PC-3 (cell line): ENCODE data around the gene ZIM2. TPM values are rescaled to one million over a fixed set of nuclear protein-coding genes. Genes with fewer than 3 reads are reported as not detected.

ENCODE experiments used
- ATAC-seq: fragments of 200-7000 bp; cut with Tn5 transposase; 2 replicates; pipeline ENCODE4 v1.9.1; 2020; ENCODE audit warnings: mild to moderate bottlenecking, moderate library complexity
- BruUV-seq: library from RNA; stranded (reverse); fragments of 400-500 nt; replicated peaks from 2 replicates; lab custom pipeline; 2021; lab: Mats Ljungman, UMichigan
- CTCF ChIA-PET: fragments of 300-600 bp; sonication (Branson Sonifier 250); formaldehyde crosslinking; loops from one replicate; lab custom pipeline; 2022; ENCODE audit warnings: antibody characterized with exemption; lab: Charles Lee
- POLR2A ChIA-PET: fragments of 300-600 bp; sonication (Branson Sonifier 250); formaldehyde crosslinking; loops from one replicate; lab custom pipeline; 2022; ENCODE audit warnings: antibody characterized with exemption; ENCODE audit not compliant: unreplicated experiment; lab: Charles Lee
- DNase-seq: peaks from one replicate; pipeline ENCODE4 v3.0.0-alpha.2; 2015
- H2AFZ ChIP-seq: fragments of 300-600 bp; sonication (generic); 2 replicates; pipeline ENCODE4 v1.6.0; 2016; ENCODE audit warnings: antibody characterized with exemption, low read length
- H3F3A ChIP-seq: fragments of 300-600 bp; sonication (generic); one replicate; pipeline ENCODE4 v1.6.0; 2017; ENCODE audit warnings: antibody characterized with exemption, low read length, control low read depth, mild to moderate bottlenecking; ENCODE audit not compliant: unreplicated experiment
- H3K27ac ChIP-seq: fragments of 300-600 bp; sonication (generic); 2 replicates; pipeline ENCODE4 v1.5.1; 2016; ENCODE audit warnings: mild to moderate bottlenecking, low read length
- H3K27me3 ChIP-seq: fragments of 300-600 bp; sonication (generic); 2 replicates; pipeline ENCODE4 v1.6.1; 2016; ENCODE audit warnings: low read length, mixed read lengths
- H3K36me3 ChIP-seq: fragments of 300-600 bp; sonication (generic); 2 replicates; pipeline ENCODE4 v1.6.1; 2016; ENCODE audit warnings: low read depth, mixed run types, low read length, mixed read lengths
- H3K4me1 ChIP-seq: fragments of 300-600 bp; sonication (generic); 2 replicates; pipeline ENCODE4 v1.5.1; 2016; ENCODE audit warnings: low read length; ENCODE audit not compliant: insufficient read depth
- H3K4me2 ChIP-seq: fragments of 300-600 bp; sonication (generic); 2 replicates; pipeline ENCODE4 v1.6.0; 2016; ENCODE audit warnings: low read length
- H3K4me3 ChIP-seq: fragments of 300-600 bp; sonication (generic); 2 replicates; pipeline ENCODE4 v1.5.1; 2016; ENCODE audit warnings: mild to moderate bottlenecking, low read length, mixed read lengths
- H3K79me2 ChIP-seq: fragments of 300-600 bp; sonication (generic); 2 replicates; pipeline ENCODE4 v1.6.1; 2017; ENCODE audit warnings: low read length, mixed read lengths
- H3K9ac ChIP-seq: fragments of 300-600 bp; sonication (generic); 2 replicates; pipeline ENCODE4 v1.6.0; 2016; ENCODE audit warnings: mild to moderate bottlenecking, low read length
- H3K9me2 ChIP-seq: fragments of 300-600 bp; sonication (generic); replicated peaks from 2 replicates; pipeline ENCODE4 v1.6.1; 2016; ENCODE audit warnings: mixed run types, low read length, mixed read lengths
- H3K9me3 ChIP-seq: fragments of 300-600 bp; sonication (generic); 2 replicates; pipeline ENCODE4 v1.6.1; 2016; ENCODE audit warnings: low read length, mixed read lengths
- H4K20me1 ChIP-seq: fragments of 300-600 bp; sonication (generic); 2 replicates; pipeline ENCODE4 v1.6.1; 2016; ENCODE audit warnings: low read length, mixed read lengths
- CTCF ChIP-seq: fragments of 300-600 bp; sonication (generic); conservative IDR thresholded peaks from 2 replicates; pipeline ENCODE4 v1.5.1; 2017; ENCODE audit warnings: antibody characterized with exemption, low read depth, mild to moderate bottlenecking, low read length
- EZH2 ChIP-seq: fragments of 300-600 bp; sonication (generic); IDR thresholded peaks from one replicate; pipeline ENCODE4 v1.6.1; 2017; ENCODE audit warnings: antibody characterized with exemption, mild to moderate bottlenecking, low read length; ENCODE audit not compliant: unreplicated experiment
- EZH2phosphoT487 ChIP-seq: fragments of 300-600 bp; sonication (generic); IDR thresholded peaks from 2 replicates; pipeline ENCODE4 v1.6.1; 2018; ENCODE audit warnings: mild to moderate bottlenecking, antibody characterized with exemption, low read length, borderline replicate concordance
- intact Hi-C: fragments of 100-400 bp; cut with micrococcal nuclease; formaldehyde crosslinking; loops from 2 replicates; pipeline ENCODE4 v1.9.0; 2023
- total RNA-seq: library from RNA; depleted of rRNA; stranded (reverse); fragments of >200 nt; gene quantifications from 2 replicates; pipeline ENCODE4 v1.2.3, GENCODE V29; 2014

ZIM2 gene
- total RNA-seq, 1 experiment from 2014 or later = not detected

GRCh38 chr19:56808717-56809392 lies 31.7 kb downstream of the ZIM2 start:
- Histone ChIP-seq H3K4me2 (no peak overlapping the region), H3F3A (no peaks in the 10 kb centered on the region), H3K9ac (no peak overlapping the region), H3K4me3 (no peak overlapping the region), H3K4me1 (no peaks in the 10 kb centered on the region), H3K27ac (no peak overlapping the region), H3K36me3 (no peaks in the 10 kb centered on the region), H4K20me1 (no peaks in the 10 kb centered on the region), H3K79me2 (no peaks in the 10 kb centered on the region), H3K27me3 (no peaks in the 10 kb centered on the region), H3K9me3 (peaks cover 56% of the 10 kb centered on the region), H3K9me2 (no peaks in the 10 kb centered on the region), H2AFZ (no peak overlapping the region)
- ATAC-seq = no peak
- BruUV-seq = no TSS peak
- POLR2A ChIA-PET = no interaction called here
- no peak for DNase-seq
- CTCF ChIA-PET = no interaction called here
- TF ChIP-seq CTCF = no peak
- no peak for TF ChIP-seq EZH2
- no peak for TF ChIP-seq EZH2phosphoT487
- intact Hi-C loops = no loop called here

GRCh38 chr19:56806639-56807038 lies 33.9 kb downstream of the ZIM2 start:
- ATAC-seq = no peak

More at GRCh38 chr19:56806639-56807038, 33.9 kb downstream of the ZIM2 start:
- no peak overlapping the region for H3K27ac ChIP-seq
- CTCF ChIA-PET = no interaction called here
- peaks cover 66% of the 10 kb centered on the region for H3K9me3 ChIP-seq
- H4K20me1 ChIP-seq = no peaks in the 10 kb centered on the region
- no peak overlapping the region for H3K9ac ChIP-seq
- H3K4me1 ChIP-seq = no peaks in the 10 kb centered on the region
- H3F3A ChIP-seq = no peaks in the 10 kb centered on the region
- no peaks in the 10 kb centered on the region for H3K36me3 ChIP-seq
- DNase-seq = no peak
- no TSS peak for BruUV-seq
- no peak overlapping the region for H2AFZ ChIP-seq
- H3K79me2 ChIP-seq = no peaks in the 10 kb centered on the region
- POLR2A ChIA-PET = no interaction called here
- no peaks in the 10 kb centered on the region for H3K9me2 ChIP-seq
- intact Hi-C loops = no loop called here
- no peak for TF ChIP-seq CTCF
- no peak for TF ChIP-seq EZH2
- no peak for TF ChIP-seq EZH2phosphoT487
- H3K4me3 ChIP-seq = no peak overlapping the region
- no peaks in the 10 kb centered on the region for H3K27me3 ChIP-seq
- H3K4me2 ChIP-seq = no peak overlapping the region
